CD14-positive monocyte (primary cell): Measurements from ENCODE around the gene B3GALT4. TPM values are rescaled to one million over a fixed set of nuclear protein-coding genes. Genes with fewer than 3 reads are reported as not detected.

ENCODE experiments used
- DNase-seq, 3 donors: peaks; one replicate each; pipeline ENCODE4 v3.0.0-alpha.2; 2011 to 2022
- H2AFZ ChIP-seq: 2 replicates; pipeline ENCODE4 v1.6.0; 2012; ENCODE audit warnings: mild to moderate bottlenecking, low read depth, low read length, inconsistent platforms; ENCODE audit not compliant: insufficient read depth, poor library complexity, severe bottlenecking
- H3K27ac ChIP-seq, 2 donors: 1 replicate in 1 of 2; 2 replicates in 1 of 2; pipeline ENCODE4 v1.5.1; 2012 to 2013; ENCODE audit warnings: low read length in 2 of 2, control low read depth in 1 of 2, inconsistent platforms in 1 of 2, low read depth in 1 of 2, mild to moderate bottlenecking in 1 of 2
- H3K27me3 ChIP-seq, 2 donors: one replicate each; pipeline versions ENCODE4 v1.6.0 to v1.6.1; 2011 to 2013; ENCODE audit warnings: low read length in 2 of 2; ENCODE audit not compliant: control insufficient read depth in 2 of 2, insufficient read depth in 2 of 2
- H3K36me3 ChIP-seq, 2 donors: replicated peaks in 1 of 2; 1 replicate in 1 of 2; 2 replicates in 1 of 2; pipeline versions ENCODE4 v1.5.1 to v1.6.1; 2012 to 2013; ENCODE audit warnings: low read length in 2 of 2, control low read depth in 1 of 2, inconsistent platforms in 1 of 2, mild to moderate bottlenecking in 1 of 2; ENCODE audit not compliant: insufficient read depth in 2 of 2, control insufficient read depth in 1 of 2
- H3K4me1 ChIP-seq, 2 donors: 1 replicate in 1 of 2; 2 replicates in 1 of 2; pipeline versions ENCODE4 v1.5.1 to v1.6.1; 2012 to 2013; ENCODE audit warnings: low read length in 2 of 2, control low read depth in 1 of 2, inconsistent platforms in 1 of 2, mild to moderate bottlenecking in 1 of 2, moderate library complexity in 1 of 2; ENCODE audit not compliant: insufficient read depth in 2 of 2, control insufficient read depth in 1 of 2
- H3K4me2 ChIP-seq: replicated peaks from 2 replicates; pipeline ENCODE3; 2012; ENCODE audit warnings: low read length, moderate library complexity, mild to moderate bottlenecking; ENCODE audit not compliant: poor library complexity, severe bottlenecking; ENCODE audit errors: extremely low read depth
- H3K4me3 ChIP-seq, 3 experiments: fragments of 200-600 bp in 1 of 3; sonication (generic) in 1 of 3; replicated peaks in 1 of 3; 1 replicate in 2 of 3; 2 replicates in 1 of 3; pipeline ENCODE4 v1.5.1; 2011 to 2013; ENCODE audit warnings: low read length in 3 of 3, mild to moderate bottlenecking in 3 of 3, control low read depth in 2 of 3, low read depth in 2 of 3, inconsistent platforms in 1 of 3, moderate library complexity in 1 of 3
- H3K79me2 ChIP-seq: 2 replicates; pipeline ENCODE4 v1.6.0; 2012; ENCODE audit warnings: mild to moderate bottlenecking, control low read depth, inconsistent platforms, low read length, moderate library complexity; ENCODE audit not compliant: insufficient read depth
- H3K9ac ChIP-seq: 2 replicates; pipeline ENCODE4 v1.6.0; 2017; ENCODE audit warnings: low read length, mild to moderate bottlenecking; ENCODE audit not compliant: insufficient read depth, poor library complexity, severe bottlenecking
- H3K9me3 ChIP-seq, 2 donors: replicated peaks in 1 of 2; 1 replicate in 1 of 2; 2 replicates in 1 of 2; pipeline versions ENCODE4 v1.5.1 to v1.6.1; 2012 to 2013; ENCODE audit warnings: low read length in 2 of 2, control low read depth in 1 of 2; ENCODE audit not compliant: control insufficient read depth in 1 of 2, insufficient read depth in 1 of 2
- H4K20me1 ChIP-seq: 2 replicates; pipeline ENCODE4 v1.6.0; 2012; ENCODE audit warnings: mild to moderate bottlenecking, low read length, control low read depth, moderate library complexity; ENCODE audit not compliant: insufficient read depth
- H3K27ac Mint-ChIP-seq, 7 donors: one replicate each; pipeline ENCODE4 v1.8.0; 2020; ENCODE audit warnings: mild to moderate bottlenecking in 7 of 7, mixed read lengths in 7 of 7, moderate library complexity in 6 of 7, inconsistent platforms in 2 of 7
- H3K27me3 Mint-ChIP-seq, 3 donors: one replicate each; pipeline ENCODE4 v1.8.0; 2021 to 2022; ENCODE audit warnings: low read depth in 3 of 3, mild to moderate bottlenecking in 3 of 3, mixed read lengths in 3 of 3, moderate library complexity in 3 of 3, inconsistent platforms in 1 of 3
- H3K36me3 Mint-ChIP-seq, 2 donors: one replicate each; pipeline ENCODE4 v1.8.0; 2020; ENCODE audit warnings: mixed read lengths in 2 of 2, inconsistent platforms in 1 of 2, mild to moderate bottlenecking in 1 of 2
- H3K4me1 Mint-ChIP-seq: one replicate; pipeline ENCODE4 v1.8.0; 2020; ENCODE audit warnings: mild to moderate bottlenecking, mixed read lengths
- H3K4me3 Mint-ChIP-seq, 2 donors: one replicate each; pipeline ENCODE4 v1.8.0; 2020; ENCODE audit warnings: mild to moderate bottlenecking in 2 of 2, mixed read lengths in 2 of 2, moderate library complexity in 1 of 2
- H3K9me3 Mint-ChIP-seq, 7 donors: one replicate each; pipeline ENCODE4 v1.8.0; 2020 to 2022; ENCODE audit warnings: mixed read lengths in 7 of 7, mild to moderate bottlenecking in 6 of 7, moderate library complexity in 6 of 7, inconsistent platforms in 2 of 7
- CTCF ChIP-seq: fragments of 200-600 bp; IDR thresholded peaks from one replicate; pipeline ENCODE4 v1.8.0; 2022; ENCODE audit warnings: antibody characterized with exemption, mild to moderate bottlenecking
- WGBS: methylation state at CpG from one replicate; pipeline ENCODE4 v1.1.5; 2013; ENCODE audit warnings: missing lambda C conversion rate; ENCODE audit not compliant: insufficient coverage; 5-methylcytosine and 5-hydroxymethylcytosine counted together
- intact Hi-C, 2 donors: fragments of 100-400 bp; cut with micrococcal nuclease; formaldehyde crosslinking; loops; one replicate each; pipeline versions ENCODE4 v1.15.0 to v1.15.1; 2023
- polyA plus RNA-seq, 3 donors: library from polyadenylated mRNA; depleted of rRNA in 1 of 3; unstranded in 2 of 3; stranded (reverse) in 1 of 3; fragments of 300-500 nt in 2 of 3; fragments of >200 nt in 1 of 3; fragmentation: Illumina TruSeq in 2 of 3; gene quantifications; 1 replicate in 2 of 3; 2 replicates in 1 of 3; pipeline ENCODE4 v1.2.3, GENCODE V29; 2012 to 2021

B3GALT4 gene
- polyA plus RNA-seq, 3 donors = 6.5 to 32.2 (median 28.5) TPM

GRCh38 chr6:33264015-33264414 lies 12.9 kb upstream of the B3GALT4 start:
- no peaks in the 10 kb centered on the region for H4K20me1 ChIP-seq
- no peak for TF ChIP-seq CTCF
- 100% methylated on average over 4 of the region's 7 CpGs for WGBS
- Mint-ChIP-seq H3K4me1 (peaks cover 8% of the 10 kb centered on the region), H3K9me3 (no peaks in the 10 kb centered on the region), H3K4me3 (no peak overlapping the region), H3K27ac (peak overlapping the region in 2 of 7 donors; percentile 16 to 62), H3K27me3 (peaks cover 0 to 2% (median 1%) of the 10 kb centered on the region in 3 donors), H3K36me3 (peaks cover 87 to 97% of the 10 kb centered on the region in 2 donors)
- no peak for DNase-seq
- no peaks in the 10 kb centered on the region for H3K9me3 ChIP-seq
- H2AFZ ChIP-seq = no peak overlapping the region
- no peaks in the 10 kb centered on the region for H3K79me2 ChIP-seq
- H3K27ac ChIP-seq = peak overlapping the region in 1 of 2 donors; percentile 6
- peaks cover 75 to 100% of the 10 kb centered on the region in 2 donors for H3K36me3 ChIP-seq
- H3K4me2 ChIP-seq = no peak overlapping the region
- intact Hi-C loops = no loop called here
- peaks cover 5 to 6% of the 10 kb centered on the region in 2 donors for H3K4me1 ChIP-seq
- no peaks in the 10 kb centered on the region for H3K27me3 ChIP-seq
- no peak overlapping the region for H3K4me3 ChIP-seq
- H3K9ac ChIP-seq = no peak overlapping the region

- Histone ChIP-seq H4K20me1 (peaks cover 34% of the 10 kb centered on the region), H3K36me3 (peaks cover 58 to 75% of the 10 kb centered on the region in 2 donors), H3K9me3 (no peaks in the 10 kb centered on the region), H3K4me1 (peaks cover 48 to 54% of the 10 kb centered on the region in 2 donors), H3K4me2 (peak overlapping the region; percentile 79), H2AFZ (peak overlapping the region; percentile 90), H3K27ac (peak overlapping the region; percentile 93 to 99), H3K79me2 (peaks cover 57% of the 10 kb centered on the region), H3K4me3 (peak overlapping the region; percentile 83 to 95 (median 91)), H3K9ac (peak overlapping the region; percentile 89), H3K27me3 (no peaks in the 10 kb centered on the region)
- Mint-ChIP-seq H3K36me3 (peaks cover 60 to 67% of the 10 kb centered on the region in 2 donors), H3K27ac (peak overlapping the region; percentile 98 to 100 (median 100)), H3K4me3 (peak overlapping the region; percentile 96 to 100), H3K27me3 (peaks cover 0 to 1% (median 0%) of the 10 kb centered on the region in 3 donors), H3K4me1 (peaks cover 52% of the 10 kb centered on the region), H3K9me3 (no peaks in the 10 kb centered on the region)
- DNase-seq = peak in 1 of 3 donors; percentile 16
- TF ChIP-seq CTCF = no peak
- intact Hi-C loops = no loop called here
- WGBS = 0% methylated on average over 3 of the region's 7 CpGs
These were observed 5.8 kb upstream of the B3GALT4 start for GRCh38 chr6:33271117-33271467.
